Subcutaneous adipose tissue (tissue), 4 donors: Measurements from ENCODE around the gene PPIF. TPM values are rescaled to one million over a fixed set of nuclear protein-coding genes. Genes with fewer than 3 reads are reported as not detected.

ENCODE experiments used
- CTCF ChIP-seq: fragments of 450-650 bp; IDR thresholded peaks from one replicate; pipeline ENCODE4 v1.5.1; 2016; ENCODE audit warnings: low read depth, mild to moderate bottlenecking, control low read depth, antibody characterized with exemption, moderate library complexity
- total RNA-seq, 4 donors: library from RNA; depleted of rRNA; stranded (reverse); fragments of >200 nt; gene quantifications; one replicate each; pipeline ENCODE4 v1.1.0, GENCODE V29; 2016

PPIF gene
- total RNA-seq, 4 donors from 2014 or later, result 13.0 to 55.2 (median 29.8) TPM

GRCh38 chr10:79376751-79377556 is 29.7 kb downstream of the PPIF start:
- no peak for TF ChIP-seq CTCF

- no peak for TF ChIP-seq CTCF
Measured at GRCh38 chr10:79377557-79378382, 30.5 kb downstream of the PPIF start.

GRCh38 chr10:79378383-79378646 is 31.0 kb downstream of the PPIF start:
- TF ChIP-seq CTCF, result no peak

- no peak for TF ChIP-seq CTCF
Measured at GRCh38 chr10:79378647-79379511, 31.6 kb downstream of the PPIF start.

GRCh38 chr10:79379512-79380124 is 32.3 kb downstream of the PPIF start:
- TF ChIP-seq CTCF, result no peak

GRCh38 chr10:79380125-79380945 is 33.1 kb downstream of the PPIF start:
- TF ChIP-seq CTCF, result no peak
